DND-41 (cell line): ENCODE results near the gene HMOX1.

ENCODE experiments used
- ATAC-seq: fragments of 200-7000 bp; cut with Tn5 transposase; 3 replicates; pipeline ENCODE4 v1.9.1; 2021; ENCODE audit warnings: low read depth; ENCODE audit not compliant: insufficient read depth
- DNase-seq: peaks from one replicate; pipeline ENCODE4 v3.0.0-alpha.2; 2020
- H2AFZ ChIP-seq: 2 replicates; pipeline ENCODE4 v1.6.0; 2012; ENCODE audit warnings: low read depth, low read length
- H3K27ac ChIP-seq: 2 replicates; pipeline ENCODE4 v1.5.1; 2012; ENCODE audit warnings: low read length, inconsistent platforms
- H3K27me3 ChIP-seq: fragments of 200-600 bp; sonication (generic); 2 replicates; pipeline ENCODE4 v1.6.0; 2012; ENCODE audit warnings: low read length, mild to moderate bottlenecking, inconsistent platforms; ENCODE audit not compliant: insufficient read depth, poor library complexity
- H3K36me3 ChIP-seq: 2 replicates; pipeline ENCODE4 v1.5.1; 2012; ENCODE audit warnings: low read length, inconsistent platforms; ENCODE audit not compliant: insufficient read depth
- H3K4me1 ChIP-seq: 2 replicates; pipeline ENCODE4 v1.5.1; 2012; ENCODE audit warnings: mild to moderate bottlenecking, low read length; ENCODE audit not compliant: insufficient read depth
- H3K4me2 ChIP-seq: 2 replicates; pipeline ENCODE4 v1.6.0; 2012; ENCODE audit warnings: mild to moderate bottlenecking, moderate library complexity, low read length, inconsistent platforms; ENCODE audit not compliant: insufficient read depth
- H3K4me3 ChIP-seq, 2 experiments: fragments of 200-600 bp in 1 of 2; shearing (Covaris generic) in 1 of 2; 2 replicates each; pipeline ENCODE4 v1.5.1; 2012 to 2016; ENCODE audit warnings: inconsistent platforms in 2 of 2, low read length in 2 of 2, mild to moderate bottlenecking in 2 of 2, low read depth in 1 of 2, moderate library complexity in 1 of 2
- H3K79me2 ChIP-seq: 2 replicates; pipeline ENCODE4 v1.6.0; 2012; ENCODE audit warnings: low read length, inconsistent platforms; ENCODE audit not compliant: insufficient read depth
- H3K9ac ChIP-seq: 2 replicates; pipeline ENCODE4 v1.6.0; 2012; ENCODE audit warnings: low read depth, mild to moderate bottlenecking, inconsistent platforms, low read length, moderate library complexity
- H3K9me3 ChIP-seq: 2 replicates; pipeline ENCODE4 v1.5.1; 2012; ENCODE audit warnings: low read length, moderate library complexity, mild to moderate bottlenecking, inconsistent platforms; ENCODE audit not compliant: insufficient read depth, severe bottlenecking
- H4K20me1 ChIP-seq: 2 replicates; pipeline ENCODE4 v1.6.0; 2012; ENCODE audit warnings: low read length; ENCODE audit not compliant: insufficient read depth
- CTCF ChIP-seq: IDR thresholded peaks from 2 replicates; pipeline ENCODE4 v1.5.1; 2012; ENCODE audit warnings: borderline replicate concordance, low read length, moderate library complexity, mild to moderate bottlenecking; ENCODE audit not compliant: poor library complexity, severe bottlenecking; ENCODE audit errors: extremely low read depth
- EZH2 ChIP-seq: IDR thresholded peaks from 3 replicates; pipeline ENCODE4 v1.6.1; 2012; ENCODE audit warnings: borderline replicate concordance, low read depth, mild to moderate bottlenecking, moderate library complexity, low read length, inconsistent platforms; ENCODE audit not compliant: severe bottlenecking

The HMOX1 gene

GRCh38 chr22:35422936-35423335 is 42.0 kb downstream of the HMOX1 start:
- TF ChIP-seq CTCF, result no peak
- no peak for TF ChIP-seq EZH2

GRCh38 chr22:35424081-35424480 is 43.2 kb downstream of the HMOX1 start:
- Histone ChIP-seq H3K27me3 (no peaks in the 10 kb centered on the region), H3K4me3 (no peak overlapping the region), H3K9me3 (no peaks in the 10 kb centered on the region), H3K9ac (no peak overlapping the region), H3K36me3 (peaks cover 95% of the 10 kb centered on the region), H2AFZ (no peak overlapping the region), H3K27ac (no peak overlapping the region), H3K4me1 (no peaks in the 10 kb centered on the region), H4K20me1 (peaks cover 75% of the 10 kb centered on the region), H3K79me2 (peaks cover 33% of the 10 kb centered on the region), H3K4me2 (no peak overlapping the region)
- TF ChIP-seq EZH2 (no peak), CTCF (no peak)
- DNase-seq (no peak), ATAC-seq (no peak)

More at GRCh38 chr22:35422936-35423335, 42.0 kb downstream of the HMOX1 start:
- H3K36me3 ChIP-seq, result peaks cover 95% of the 10 kb centered on the region
- ATAC-seq, result no peak
- H3K9ac ChIP-seq, result no peak overlapping the region
- peaks cover 39% of the 10 kb centered on the region for H3K79me2 ChIP-seq
- peaks cover 82% of the 10 kb centered on the region for H4K20me1 ChIP-seq
- no peaks in the 10 kb centered on the region for H3K4me1 ChIP-seq
- H3K27ac ChIP-seq, result no peak overlapping the region
- no peak overlapping the region for H3K4me2 ChIP-seq
- H2AFZ ChIP-seq, result no peak overlapping the region
- no peaks in the 10 kb centered on the region for H3K27me3 ChIP-seq
- no peak overlapping the region for H3K4me3 ChIP-seq
- DNase-seq, result no peak
- H3K9me3 ChIP-seq, result no peaks in the 10 kb centered on the region

- H3K36me3 ChIP-seq, result peaks cover 95% of the 10 kb centered on the region
- H3K27me3 ChIP-seq, result no peaks in the 10 kb centered on the region
- no peak for TF ChIP-seq CTCF
- no peak for TF ChIP-seq EZH2
- H3K4me2 ChIP-seq, result no peak overlapping the region
- H3K9ac ChIP-seq, result no peak overlapping the region
- peaks cover 30% of the 10 kb centered on the region for H3K79me2 ChIP-seq
- ATAC-seq, result no peak
- H3K4me3 ChIP-seq, result no peak overlapping the region
- H4K20me1 ChIP-seq, result peaks cover 69% of the 10 kb centered on the region
- H3K4me1 ChIP-seq, result no peaks in the 10 kb centered on the region
- no peak overlapping the region for H3K27ac ChIP-seq
- DNase-seq, result no peak
- no peaks in the 10 kb centered on the region for H3K9me3 ChIP-seq
- H2AFZ ChIP-seq, result no peak overlapping the region
These were observed 43.9 kb downstream of the HMOX1 start for GRCh38 chr22:35424761-35425160.

GRCh38 chr22:35425546-35425945 is 44.6 kb downstream of the HMOX1 start:
- no peaks in the 10 kb centered on the region for H3K27me3 ChIP-seq
- H2AFZ ChIP-seq, result no peak overlapping the region
- H3K4me1 ChIP-seq, result no peaks in the 10 kb centered on the region
- H3K4me2 ChIP-seq, result no peak overlapping the region
- H3K9ac ChIP-seq, result no peak overlapping the region
- H3K27ac ChIP-seq, result no peak overlapping the region
- H3K79me2 ChIP-seq, result peaks cover 30% of the 10 kb centered on the region
- TF ChIP-seq CTCF (no peak), EZH2 (no peak)
- H4K20me1 ChIP-seq, result peaks cover 66% of the 10 kb centered on the region
- no peaks in the 10 kb centered on the region for H3K9me3 ChIP-seq
- H3K4me3 ChIP-seq, result no peak overlapping the region
- ATAC-seq, result no peak
- peaks cover 95% of the 10 kb centered on the region for H3K36me3 ChIP-seq
- DNase-seq, result no peak
